Measurements from ENCODE around the gene FBXO10.
"Not testable (repeated sequence)": the region's sequence is repeated elsewhere in the genome, so short reads cannot be mapped to it uniquely, and the experiment has no call there.

Gene FBXO10

DNA sequence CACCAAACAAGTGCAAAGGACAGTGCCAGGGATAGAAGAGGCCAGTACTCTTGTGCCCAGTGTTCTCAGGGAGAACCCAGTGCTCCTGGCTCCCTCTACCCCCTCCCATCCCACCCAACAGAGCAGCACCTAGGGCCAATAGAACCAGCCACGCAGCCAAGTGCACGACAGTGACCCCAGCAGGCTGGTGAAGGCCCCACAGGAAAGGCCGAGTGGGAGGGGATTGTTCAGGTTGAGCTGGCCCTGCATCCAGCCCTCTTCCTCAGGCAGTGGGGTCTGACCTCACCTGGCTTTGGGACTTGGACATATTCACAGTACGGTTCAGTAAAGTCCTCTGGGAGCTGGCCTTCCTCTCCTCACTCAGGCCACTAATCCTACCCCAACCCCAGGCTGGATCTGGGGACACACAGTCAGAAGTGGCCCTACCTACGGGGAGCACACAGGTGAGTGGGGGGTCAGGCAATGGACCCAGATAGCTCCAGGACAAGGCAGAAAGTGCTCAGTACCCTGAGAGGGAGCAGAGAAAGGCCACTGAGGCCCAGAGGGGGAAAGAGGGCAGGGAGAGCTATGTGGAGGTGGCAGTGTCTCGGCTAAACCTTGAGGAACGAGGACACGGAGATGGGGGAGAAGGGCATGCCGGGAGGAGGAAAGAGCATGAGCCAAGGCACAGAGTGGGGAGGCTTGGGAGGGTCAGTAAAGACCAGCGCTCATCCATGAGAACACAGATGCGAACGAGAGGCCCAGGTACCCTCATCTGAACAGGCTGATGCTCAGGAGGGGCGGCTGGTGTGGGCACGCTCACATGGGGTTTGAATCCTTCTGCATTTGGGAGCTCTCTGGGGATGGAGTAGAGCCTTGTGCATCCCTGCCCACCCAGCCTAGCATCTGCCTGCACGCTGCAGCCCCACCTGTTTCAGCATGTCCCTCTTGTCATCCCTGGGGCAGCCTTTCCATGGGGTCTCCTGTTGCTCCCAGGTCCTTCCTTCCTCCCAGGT is 64.9 kb downstream of the FBXO10 start:
- peak; percentile 25 for DNase-seq (ENCODE audit: low spot score)

DNA sequence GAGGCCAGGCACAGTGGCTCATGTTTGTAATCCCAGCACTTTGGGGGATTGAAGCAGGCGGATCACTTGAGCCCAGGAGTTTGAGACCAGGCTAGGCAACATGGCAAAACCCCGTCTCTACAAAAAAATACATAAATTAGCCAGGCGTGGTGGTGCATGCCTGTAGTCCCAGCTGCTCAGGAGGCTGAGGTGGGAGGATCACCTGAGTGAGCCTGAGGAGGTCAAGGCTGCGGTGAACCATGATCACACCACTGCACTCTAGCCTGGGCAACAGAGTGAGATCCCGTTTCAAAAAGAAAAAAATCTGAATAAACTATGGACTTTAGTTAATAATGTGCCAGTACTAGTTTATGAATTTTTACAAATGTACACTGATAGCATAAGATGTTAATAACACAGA is 66.1 kb downstream of the FBXO10 start:
- DNase-seq (ENCODE audit: low spot score), result not testable (repeated sequence)

DNA sequence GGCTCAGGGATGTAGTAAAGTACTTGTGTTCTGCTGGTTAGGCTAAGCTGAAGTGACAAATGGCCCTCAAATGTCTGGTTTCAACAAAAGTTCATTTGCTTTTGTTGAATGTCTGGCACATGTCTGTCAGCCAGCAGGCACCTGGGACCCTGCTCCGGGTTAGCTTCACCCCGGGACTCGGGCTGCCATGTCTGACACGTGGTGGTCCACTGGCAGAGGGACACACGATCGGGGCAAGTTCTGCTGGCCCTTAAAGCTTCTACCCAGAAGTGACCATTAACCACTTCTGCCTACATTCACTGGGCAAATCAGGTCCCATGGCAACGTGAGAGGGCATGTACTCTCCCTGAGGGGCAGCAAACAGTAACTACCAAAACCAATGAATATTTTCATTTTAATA is 66.6 kb downstream of the FBXO10 start:
- no peak for DNase-seq (ENCODE audit: low spot score)

DNA sequence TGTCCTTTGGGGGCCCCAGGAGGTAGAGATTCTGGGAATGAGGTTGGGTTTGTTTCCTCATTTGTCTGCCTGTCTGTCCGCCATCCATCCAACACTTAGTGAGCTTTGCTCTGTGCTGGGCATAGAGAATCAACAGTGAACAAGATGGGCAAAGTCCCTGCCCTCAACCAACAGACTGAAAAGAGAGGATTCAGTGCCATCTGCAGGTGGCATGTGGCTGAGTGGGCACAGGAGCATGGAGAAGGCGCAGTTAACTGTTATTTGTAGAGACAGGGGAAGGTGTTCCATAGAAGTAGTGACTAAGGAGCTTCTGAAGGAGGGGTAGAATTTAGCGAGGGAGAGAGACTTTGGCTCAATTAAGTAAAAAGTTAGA is 67.4 kb downstream of the FBXO10 start:
- DNase-seq (ENCODE audit: low spot score), result no peak

DNA sequence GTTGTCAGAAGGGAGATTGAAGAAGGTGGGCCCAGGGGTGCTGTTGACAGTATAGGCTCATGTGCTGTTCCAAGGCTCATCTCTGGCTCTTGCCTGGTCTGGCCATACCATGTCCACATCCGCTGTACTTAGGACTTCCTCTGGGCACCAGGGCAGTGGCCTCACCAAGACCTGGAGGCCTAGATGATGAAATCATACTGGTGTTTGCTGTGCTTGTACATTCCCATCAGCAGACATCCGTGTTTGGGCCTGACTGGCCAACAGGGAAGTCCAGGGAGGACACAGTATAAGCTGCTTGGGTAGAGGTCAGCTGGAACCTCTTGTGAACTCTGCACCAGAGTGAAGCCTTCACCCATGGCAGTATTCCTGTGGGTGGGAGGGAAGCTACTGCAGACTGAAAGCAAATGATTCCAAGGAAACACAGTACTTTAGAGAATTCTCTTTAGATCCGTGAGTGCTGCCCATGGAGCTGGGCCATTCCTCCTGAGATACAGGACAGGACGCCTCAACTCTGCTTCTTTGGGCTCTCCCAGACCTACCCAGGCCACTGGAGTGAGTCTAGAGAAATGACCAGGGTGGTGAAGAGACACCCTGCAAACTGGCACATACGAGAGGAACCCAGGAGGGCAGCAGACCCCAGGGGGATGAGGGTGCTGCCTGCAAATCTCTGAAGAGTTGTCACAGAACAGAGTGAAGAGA is 67.9 kb downstream of the FBXO10 start:
- no peak for DNase-seq (ENCODE audit: low spot score)

DNA sequence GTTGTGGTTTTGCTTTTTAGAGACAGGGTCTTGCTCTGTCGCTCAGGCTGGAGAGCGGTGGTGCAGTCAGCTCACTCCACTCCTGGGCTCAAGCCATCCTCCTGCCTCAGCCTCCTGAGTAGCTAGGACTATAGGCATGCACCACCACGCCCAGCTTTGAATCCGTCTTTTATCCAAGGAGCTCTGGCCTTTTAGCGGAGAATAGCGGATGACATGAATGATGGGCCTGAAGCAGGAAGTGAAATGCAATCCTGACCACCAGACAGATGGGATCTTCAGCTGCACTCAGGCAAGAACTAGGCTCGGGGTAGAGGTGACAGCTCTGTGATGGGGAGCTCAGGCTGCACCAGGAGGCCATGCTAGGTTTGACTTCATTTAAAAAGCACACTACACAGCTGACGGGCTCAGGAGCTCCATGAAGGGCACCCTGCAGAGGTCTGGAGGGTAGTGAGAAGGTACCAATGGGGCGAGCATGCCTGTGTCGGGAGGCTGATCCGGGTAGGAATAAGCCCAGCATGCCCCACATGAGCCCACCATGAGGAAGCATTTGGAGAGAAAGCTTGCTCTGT is 68.5 kb downstream of the FBXO10 start:
- DNase-seq (ENCODE audit: low spot score), result no peak

DNA sequence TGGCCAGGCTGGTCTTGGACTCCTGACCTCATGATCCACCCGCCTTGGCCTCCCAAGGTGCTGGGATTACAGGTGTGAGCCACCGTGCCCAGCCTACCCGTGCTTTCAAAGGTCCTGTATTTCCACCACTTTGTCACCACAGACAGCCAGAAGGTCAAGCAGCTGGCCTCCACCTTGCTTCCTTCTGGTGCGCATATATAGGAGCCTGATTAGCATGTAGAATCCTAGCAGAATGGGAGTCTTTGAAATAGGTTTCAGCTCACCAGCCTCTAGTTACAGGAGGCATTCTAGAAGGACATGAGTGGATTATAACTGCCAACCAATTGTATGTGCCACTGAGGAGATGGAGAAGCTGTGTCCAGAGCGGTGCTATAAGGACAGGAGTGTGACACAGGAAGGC is 71.6 kb downstream of the FBXO10 start:
- no peak for DNase-seq (ENCODE audit: low spot score)

DNA sequence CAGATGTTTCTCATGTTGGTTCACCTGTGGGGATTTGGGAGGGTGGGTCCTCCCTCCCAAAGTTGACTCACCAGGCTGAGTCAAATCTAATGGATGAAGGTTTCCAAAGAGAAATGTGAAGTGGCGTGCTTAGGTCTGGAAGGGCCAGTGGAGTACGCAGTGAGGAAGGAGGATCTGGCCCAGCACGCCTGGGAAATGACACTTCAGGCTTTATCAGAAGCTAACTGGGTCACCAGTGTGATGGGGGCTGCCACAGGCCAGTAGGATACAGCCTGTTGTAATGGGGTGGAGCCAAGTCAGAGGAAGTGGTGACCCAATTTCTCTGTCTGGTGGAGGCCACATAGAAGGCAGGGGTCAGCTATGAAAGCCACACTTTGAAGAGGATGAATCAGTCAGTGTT is 72.4 kb downstream of the FBXO10 start:
- peak; percentile 32 for DNase-seq (ENCODE audit: low spot score)

DNA sequence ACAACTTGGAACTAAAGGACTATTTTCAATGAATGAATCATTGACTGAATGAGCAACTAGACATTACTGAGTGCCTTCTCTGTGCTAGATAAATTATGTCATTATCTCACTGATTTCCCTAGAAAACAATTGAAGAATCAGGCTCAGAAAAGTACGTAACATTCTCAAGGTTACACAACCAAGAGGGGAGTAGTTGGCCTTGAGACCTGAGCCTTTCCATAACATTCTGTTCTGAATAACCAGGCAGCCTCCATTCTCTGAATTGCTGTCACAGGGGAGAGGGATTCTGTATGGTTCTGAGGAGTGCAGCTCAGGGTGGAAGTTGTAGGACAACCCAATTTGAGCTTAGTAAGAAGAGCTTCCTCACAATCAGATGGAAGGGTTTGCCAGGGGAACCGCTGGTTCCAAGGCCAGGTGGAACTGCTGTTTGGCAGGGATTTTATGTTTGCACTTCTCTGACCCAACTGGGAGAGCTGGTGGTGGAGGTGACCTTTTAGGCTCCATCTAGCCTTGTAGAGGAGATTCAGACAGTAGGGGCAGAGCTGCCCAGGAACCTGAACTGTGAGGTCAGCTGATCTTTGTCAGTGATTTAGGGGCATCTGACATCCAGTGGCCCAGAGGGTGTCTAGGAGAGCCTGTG is 74.1 kb downstream of the FBXO10 start:
- DNase-seq (ENCODE audit: low spot score), result no peak

DNA sequence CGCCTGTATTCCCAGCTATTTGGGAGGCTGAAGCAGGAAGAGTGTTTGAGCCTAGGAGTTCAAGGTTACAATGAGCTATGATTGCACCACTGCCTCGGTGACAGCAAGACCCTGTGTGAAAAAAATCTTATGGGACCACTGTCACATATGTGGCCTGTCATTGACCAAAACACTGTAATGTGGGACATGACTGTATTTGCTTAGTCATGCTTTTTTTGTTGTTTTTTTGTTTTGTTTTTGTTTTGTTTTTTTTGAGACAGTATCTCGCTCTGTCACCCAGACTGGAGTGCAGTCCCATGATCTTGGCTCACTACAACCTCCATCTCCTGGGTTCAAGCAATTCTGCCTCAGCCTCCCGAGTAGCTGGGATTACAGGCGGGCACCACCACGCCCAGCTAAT is 76.9 kb downstream of the FBXO10 start:
- DNase-seq (ENCODE audit: low spot score), result no peak

DNA sequence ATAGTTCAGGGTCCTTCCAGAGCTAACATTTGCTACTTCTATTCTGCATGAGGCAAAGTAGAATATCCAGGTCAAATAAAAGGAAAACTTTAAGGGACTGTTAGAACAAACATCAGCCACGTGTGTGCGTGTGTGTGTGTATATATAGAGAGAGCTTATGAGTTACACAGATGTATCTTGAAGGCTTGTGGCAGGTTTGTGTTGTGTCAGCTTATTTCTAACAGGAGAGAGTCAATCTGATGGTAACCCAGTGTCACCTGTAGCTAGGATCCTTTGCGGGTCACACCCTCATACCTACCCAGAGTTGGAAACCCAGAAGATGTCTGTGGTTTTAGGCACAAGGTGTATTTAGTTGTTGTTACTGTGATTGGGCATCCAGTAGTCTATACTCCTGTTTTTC is 77.7 kb downstream of the FBXO10 start:
- DNase-seq (ENCODE audit: low spot score), result no peak

DNA sequence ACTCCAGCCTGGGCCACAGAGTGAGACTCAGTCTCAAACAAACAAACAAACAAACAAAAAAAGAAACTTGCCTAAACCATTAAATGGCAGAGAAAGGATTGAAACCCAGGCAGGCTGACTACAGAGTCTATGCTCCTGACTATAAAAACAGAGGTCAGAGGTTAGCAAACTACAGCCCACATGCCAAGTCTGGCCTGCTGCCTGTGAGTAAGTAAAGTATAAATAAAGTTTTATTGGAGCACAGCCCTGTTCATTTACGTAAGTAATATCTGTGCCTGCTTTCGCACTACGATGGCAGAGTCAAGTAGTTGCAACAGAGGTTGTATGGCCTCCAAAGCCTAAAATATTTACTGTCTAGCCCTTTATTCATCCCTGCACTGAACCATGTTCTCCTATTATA is 78.9 kb downstream of the FBXO10 start:
- DNase-seq (ENCODE audit: low spot score), result no peak

DNA sequence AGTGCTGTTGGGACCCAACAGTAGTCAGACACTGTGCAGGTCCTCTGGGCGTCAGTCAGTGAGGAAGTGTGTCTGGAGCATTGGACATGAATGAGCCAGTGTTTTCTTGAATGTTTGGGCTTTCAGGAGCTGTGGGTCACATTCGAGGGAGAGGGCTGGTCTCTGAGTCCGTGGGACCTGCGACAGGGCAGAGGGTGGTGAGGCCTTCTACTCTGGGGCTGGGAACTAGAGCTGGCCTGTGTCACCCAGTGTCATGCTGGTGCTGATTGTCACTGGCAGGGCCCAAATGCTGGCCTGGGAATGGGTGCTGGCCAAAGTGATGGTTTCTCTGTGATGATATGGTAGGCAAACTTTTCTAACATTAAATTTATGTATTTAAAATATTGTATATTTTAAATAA is 80.2 kb downstream of the FBXO10 start:
- no peak for DNase-seq (ENCODE audit: low spot score)

DNA sequence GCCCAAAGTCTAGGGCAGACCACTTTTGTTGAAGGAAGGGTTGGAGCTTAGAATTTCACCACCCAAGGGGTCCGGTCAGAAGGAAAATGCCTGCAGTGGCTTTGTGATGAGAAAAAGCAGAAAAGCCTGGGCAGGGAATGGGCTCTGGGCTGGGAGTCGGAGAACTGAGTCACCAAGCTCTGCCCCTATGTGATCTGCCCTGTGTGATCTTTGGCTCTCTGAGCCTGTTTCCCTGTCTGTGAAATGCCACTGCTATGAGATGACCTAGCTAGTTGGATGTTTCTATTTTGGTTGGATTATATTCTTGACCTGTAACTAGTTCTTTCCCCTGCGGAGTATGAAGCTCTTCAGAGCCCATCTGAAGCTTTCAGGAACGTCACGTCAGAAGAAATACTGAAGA is 80.6 kb downstream of the FBXO10 start:
- DNase-seq (ENCODE audit: low spot score), result no peak

DNA sequence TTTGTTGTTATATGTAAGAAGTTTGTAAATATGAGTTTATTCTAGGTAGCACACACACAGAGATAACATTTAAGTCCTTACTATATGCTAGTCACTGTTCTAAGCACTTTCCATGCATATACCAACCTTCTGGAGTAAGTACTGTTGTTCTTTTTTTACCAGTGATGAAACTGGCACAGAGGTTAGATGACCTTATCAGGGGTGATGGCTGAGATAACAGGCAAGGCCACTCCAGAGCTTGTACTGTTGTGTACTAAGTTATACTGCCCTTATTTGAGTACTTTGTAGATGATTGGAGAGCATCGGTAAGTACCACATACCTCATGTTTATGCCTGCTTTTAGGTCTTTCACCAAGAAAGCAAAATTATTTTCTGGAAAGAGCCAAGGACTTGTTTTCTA is 84.2 kb downstream of the FBXO10 start:
- DNase-seq (ENCODE audit: low spot score), result no peak

DNA sequence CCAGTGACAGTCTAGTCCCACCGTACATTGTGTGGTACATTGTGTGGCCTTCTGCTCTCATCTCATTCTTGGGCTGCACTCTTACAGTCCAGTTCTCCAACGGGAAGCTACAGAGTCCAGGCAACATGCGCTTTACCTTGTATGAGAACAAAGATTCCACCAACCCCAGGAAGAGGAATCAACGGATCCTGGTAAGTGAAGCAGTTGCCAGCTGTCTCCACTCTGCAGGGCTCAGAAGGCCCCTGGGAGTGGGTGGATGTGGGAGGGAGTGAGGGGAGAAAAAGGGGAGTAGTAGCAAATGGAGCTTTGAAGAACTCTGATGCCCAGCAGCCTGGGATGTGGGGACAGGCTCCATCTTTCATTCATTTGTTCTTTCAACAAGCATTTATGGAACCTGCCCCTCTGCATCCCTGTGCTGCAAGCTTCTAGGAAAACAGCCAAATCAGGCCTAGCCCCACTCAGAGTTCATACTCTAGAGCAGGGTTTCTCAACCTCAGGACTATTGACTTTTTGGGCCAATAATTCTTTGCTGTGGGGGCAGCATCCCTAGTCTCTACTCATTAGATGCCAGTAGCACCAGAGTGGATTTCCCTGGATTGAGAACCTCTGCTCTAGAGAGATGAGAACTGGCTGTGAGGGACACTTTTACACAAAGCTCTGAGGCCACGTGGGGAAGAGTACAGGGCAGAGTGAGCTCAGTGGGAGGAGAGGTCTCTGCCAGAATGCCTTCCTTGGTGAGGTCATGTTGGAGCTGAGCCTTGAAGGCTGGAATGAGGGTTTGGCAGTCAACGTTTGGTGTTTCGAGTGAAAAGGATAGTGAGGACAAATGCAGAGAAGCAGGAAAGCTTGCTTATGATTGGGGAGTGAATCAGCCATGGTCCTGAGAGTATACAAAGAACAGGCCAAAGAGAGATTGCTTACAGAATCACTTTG is 89.3 kb downstream of the FBXO10 start:
- peak; percentile 53 for DNase-seq (ENCODE audit: low spot score)

DNA sequence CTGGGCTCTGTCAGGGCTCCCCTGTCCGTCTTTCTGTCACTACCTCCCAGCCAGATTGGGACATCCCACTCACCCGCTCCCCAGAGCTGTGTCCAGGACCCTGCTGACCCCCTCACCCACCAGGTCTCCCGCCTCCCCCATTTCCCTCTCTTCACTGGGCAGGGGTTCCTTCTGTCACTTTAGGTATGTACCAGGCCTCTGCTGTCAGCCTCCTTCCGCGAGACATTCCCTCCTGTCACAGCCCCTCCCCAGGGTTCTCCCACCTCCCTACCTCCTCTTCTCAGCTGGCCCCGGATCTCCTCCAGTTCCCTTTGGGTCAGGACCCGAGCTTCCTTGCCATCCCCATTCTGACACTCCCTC is 89.9 kb downstream of the FBXO10 start:
- DNase-seq (ENCODE audit: low spot score), result no peak

DNA sequence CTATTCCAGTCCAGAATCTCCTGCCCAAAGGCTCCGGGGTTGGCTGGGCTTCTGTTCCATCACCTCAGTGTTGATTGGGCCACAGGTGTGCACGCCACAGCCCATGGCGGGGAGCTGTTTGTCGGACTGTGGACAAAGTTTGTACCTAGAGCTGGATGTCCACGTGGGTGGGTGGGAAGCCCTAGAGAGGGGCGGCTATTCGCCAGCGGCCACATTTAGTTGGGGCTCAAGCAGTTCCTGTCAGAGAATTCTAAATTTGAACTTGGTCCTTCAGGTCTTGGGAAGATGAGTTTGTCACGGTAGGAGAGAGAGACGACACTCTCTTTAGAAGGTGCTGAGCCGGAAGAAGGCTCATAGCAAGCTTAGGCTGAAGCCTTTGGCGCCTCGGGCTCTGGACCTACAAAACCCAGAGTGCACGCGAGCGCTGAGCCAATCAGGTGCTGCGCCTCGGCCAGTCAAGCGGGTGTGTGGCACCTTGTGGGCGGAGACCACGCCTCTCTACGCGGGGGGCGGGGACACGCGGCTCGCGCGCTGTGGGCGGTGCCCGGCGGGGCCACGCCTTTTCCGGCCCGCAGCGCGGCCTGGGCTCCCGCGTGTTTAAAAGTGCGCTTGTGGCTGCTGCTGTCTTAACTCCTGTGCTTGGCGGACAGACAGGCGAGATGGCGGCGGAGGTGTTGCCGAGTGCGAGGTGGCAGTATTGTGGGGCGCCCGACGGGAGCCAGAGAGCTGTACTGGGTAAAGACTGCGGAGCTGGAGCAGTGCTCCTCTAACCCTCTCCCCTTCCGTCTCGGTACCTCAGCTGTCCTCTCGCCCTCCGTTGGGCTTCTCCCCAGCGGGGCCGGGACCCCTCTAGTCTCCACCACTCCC is 90.6 kb downstream of the FBXO10 start, which contains the start of gene POLR1E:
TSS of gene POLR1E (plus strand) at position 560 of the 867 bp plus-strand sequence. CDS start at position 660, 100 bp downstream.
- DNase-seq (ENCODE audit: low spot score), result peak; percentile 97

DNA sequence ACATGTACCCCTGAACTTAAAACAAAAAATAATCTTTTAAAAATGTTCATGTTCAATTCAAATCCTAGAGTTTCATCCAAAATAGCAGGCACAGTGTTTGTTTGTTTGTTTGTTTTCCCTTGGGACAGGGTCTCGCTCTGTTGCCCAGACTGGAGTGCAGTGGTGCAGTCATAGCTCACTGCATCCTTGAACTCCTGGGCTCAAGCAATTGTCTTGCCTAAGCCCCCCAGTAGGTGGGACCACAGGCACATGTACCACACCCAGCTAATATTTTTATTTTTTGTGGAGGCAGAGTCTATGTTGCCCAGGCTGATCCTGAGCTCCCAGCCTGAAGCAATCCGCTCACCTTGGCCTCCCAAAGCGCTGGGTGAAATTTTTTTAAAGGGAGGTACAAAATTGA is 95.4 kb downstream of the FBXO10 start:
- no peak for DNase-seq (ENCODE audit: low spot score)

DNA sequence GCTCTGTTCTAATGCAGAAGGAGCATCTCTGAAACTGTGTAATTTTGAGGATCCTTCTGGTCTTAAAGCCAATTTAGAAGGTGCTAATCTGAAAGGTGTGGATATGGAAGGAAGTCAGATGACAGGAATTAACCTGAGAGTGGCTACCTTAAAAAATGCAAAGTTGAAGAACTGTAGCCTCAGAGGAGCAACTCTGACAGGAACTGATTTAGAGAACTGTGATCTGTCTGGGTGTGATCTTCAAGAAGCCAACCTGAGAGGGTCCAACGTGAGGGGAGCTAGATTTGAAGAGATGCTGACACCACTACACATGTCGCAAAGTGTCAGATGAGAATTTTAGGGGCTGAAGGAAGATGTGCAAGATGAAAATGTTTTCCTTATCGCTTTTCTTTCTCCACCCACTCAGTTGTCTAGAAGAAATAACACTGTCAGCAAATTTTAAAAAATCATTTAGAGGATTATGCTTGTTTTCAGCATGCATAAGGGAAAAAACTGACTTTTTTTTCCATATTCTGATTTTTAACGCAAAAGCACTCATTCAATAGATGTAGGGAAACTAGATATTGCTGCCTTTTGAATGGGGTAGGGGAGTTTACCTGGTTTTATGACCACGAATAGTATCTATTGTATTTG is 98.1 kb downstream of the FBXO10 start:
- DNase-seq (ENCODE audit: low spot score), result not testable (repeated sequence)
